Measurements from ENCODE around the gene PHLDB2.

The PHLDB2 gene

DNA sequence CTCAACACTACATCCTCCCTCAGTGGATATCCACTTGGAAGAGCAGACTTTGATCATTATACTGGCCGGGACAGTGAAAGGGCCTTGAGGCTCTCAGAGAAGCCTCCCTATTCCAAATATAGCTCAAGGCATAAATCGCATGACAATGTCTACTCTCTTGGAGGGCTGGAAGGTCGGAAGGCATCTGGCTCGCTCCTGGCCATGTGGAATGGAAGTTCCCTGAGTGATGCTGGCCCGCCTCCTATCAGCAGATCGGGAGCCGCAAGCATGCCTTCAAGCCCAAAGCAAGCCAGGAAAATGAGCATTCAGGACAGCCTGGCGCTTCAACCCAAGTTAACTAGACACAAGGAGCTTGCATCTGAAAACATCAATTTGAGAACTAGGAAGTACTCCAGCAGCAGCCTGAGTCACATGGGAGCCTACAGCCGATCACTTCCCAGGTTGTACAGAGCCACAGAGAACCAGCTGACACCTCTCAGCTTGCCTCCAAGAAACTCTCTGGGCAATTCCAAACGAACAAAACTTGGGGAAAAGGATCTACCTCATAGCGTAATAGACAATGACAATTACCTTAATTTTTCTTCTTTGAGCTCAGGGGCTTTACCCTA is 25.4 kb downstream of the PHLDB2 start:
- no peak for DNase-seq (ENCODE audit: low spot score)

DNA sequence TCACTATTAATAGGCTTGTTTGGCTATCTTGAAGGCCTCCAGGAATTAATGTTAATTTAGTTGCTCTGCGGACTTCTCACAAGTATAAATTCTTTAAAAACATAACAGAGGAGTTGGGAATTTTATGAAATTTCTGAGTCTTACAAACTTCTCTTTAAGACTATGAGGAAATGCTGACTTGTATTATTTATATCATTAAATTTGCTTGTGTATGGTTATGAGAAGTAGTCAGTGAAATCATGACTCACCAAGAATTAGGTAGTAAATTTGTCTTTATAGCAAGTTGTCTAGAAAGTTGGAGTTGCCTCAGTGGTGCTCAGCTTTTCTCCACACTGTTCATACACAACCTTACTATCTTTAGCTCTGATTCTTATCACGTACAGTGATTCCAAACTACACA is 26.5 kb downstream of the PHLDB2 start:
- DNase-seq (ENCODE audit: low spot score), result no peak

DNA sequence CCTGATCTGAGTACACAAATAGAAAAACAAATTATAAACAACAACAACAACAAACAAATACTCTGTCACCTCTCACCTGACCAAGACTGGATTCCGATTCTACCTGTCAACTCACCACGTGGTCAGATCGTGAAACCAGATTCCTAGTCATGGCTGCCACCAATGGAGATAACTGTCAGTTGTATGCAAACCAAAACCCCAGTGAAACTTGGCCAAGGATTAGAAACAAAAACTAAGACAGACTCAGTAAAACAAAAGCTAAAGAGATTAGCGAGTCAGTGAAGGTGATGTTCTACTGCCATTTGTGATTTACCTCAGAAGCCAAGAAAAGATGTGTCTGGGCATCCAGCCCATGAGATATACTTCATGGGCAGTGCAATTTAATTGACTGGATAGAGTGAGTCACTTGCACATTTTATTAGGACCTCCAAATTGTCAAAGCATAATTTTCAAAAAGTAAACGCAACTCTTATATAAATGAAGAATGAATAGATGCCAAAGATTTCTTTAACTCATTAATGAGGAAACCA is 31.1 kb downstream of the PHLDB2 start:
- DNase-seq (ENCODE audit: low spot score), result no peak

DNA sequence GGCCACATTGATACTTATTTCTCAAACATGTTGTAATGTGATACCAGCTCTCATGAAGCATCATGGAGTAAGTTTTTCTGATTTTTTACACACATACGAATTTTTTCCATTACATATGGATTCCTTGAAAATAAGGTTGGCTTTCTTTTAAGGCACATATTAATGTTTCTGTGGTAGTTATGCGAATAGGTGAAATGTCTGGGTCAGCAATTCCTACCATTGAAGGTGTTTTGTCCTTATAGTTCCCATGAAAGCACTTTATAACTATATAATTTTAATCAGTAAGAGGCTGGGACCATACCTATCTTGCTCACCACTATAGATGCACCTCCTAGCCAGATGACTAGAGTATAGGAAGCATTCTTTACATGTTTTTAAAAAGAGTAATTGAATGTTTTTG is 33.0 kb downstream of the PHLDB2 start:
- no peak for DNase-seq (ENCODE audit: low spot score)

DNA sequence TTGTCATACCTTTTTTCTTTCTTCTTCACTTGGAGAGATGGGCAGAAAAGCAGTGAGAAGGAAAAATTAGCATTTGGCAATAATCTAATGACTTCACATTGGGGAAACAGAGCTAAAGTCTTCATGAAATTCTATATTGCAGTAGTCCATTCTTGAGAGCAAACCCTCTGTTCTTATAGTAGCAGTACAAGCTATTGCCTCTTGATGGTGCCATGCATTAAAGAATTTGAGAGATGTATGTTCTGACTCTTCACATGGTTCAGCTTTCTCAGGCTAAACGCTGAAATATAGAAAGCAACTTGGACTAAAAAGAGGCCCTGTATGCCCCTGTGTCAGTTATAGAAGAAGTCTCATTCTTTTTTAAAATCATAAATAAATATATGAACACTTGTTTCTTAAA is 36.0 kb downstream of the PHLDB2 start:
- DNase-seq (ENCODE audit: low spot score), result peak; percentile 56

DNA sequence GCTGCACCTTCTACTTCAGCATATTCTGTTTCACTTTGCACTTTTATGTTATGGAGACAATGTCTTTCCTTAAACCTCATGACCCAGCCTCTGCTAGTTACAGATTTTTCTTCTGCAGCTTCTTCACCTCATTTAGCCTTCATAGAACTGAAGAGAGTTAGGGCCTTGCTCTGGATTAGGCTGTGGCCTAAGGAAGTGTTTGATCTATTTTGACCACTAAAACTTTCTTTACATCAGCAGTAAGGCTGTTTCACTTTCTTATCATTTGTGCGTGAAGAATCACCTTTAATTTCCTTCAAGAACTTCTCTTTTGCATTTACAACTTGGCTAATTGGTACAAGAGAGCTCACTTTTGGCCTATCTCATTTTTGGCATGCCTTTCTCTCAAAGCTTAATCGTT is 40.9 kb downstream of the PHLDB2 start:
- no peak for DNase-seq (ENCODE audit: low spot score)

DNA sequence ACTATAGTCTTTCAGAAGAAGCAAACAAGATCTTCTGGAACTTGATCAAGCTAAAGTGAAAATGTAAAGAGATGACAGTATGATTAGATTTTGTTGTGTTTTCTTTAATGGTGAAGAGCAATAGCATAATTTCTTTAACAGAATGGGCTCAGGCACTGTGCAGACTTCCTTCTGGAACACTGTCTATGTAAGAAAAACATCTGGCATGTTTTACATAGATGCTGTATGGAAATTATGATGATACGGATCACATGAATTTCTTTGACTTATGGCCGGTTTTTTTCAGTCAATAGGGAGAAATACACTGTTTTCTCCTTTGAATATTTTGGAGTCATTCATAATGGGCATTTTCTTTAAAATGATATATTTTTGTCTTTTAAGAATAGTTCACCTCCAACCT is 42.6 kb downstream of the PHLDB2 start:
- DNase-seq (ENCODE audit: low spot score), result no peak

DNA sequence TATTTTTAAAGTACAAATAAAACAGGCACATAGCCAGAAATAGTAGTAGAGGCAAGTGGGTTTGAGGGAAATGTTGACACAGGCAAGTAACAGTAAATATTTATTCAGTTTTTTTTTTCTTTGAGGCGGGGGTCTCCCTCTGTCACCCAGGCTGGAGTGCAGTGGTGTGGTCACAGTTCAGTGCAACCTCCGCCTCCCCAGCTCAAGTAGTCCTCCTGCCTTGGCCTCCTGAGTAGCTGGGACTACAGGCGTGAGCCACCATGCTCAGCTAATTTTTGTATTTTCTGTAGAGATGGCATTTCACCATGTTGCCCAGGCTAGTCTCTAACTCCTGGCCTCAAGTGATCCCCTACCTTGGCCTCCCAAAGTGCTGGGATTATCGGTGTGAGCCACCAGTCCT is 43.5 kb downstream of the PHLDB2 start:
- DNase-seq (ENCODE audit: low spot score), result no peak

DNA sequence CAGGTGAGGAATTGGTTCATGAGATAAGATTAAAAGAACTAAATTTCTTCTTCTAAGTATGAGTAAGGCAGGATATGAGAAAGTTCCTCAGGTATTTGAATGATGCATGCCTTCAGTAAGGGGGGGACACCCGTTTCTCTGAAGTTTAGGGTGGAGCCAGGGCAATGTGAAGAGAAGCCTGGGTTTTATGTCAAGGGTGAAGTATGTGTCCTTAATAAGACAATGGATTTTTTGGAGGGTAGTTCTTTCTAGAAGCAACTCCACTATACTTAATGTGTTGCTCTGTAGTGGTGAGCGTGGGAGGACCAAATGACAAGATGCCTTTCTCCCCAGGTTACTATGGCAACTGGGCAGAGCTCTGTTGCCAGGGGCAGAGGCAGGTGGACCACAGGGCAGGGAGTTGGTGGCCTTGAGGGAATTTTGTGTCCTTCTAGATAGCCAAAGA is 44.0 kb downstream of the PHLDB2 start:
- peak; percentile 78 for DNase-seq (ENCODE audit: low spot score)

DNA sequence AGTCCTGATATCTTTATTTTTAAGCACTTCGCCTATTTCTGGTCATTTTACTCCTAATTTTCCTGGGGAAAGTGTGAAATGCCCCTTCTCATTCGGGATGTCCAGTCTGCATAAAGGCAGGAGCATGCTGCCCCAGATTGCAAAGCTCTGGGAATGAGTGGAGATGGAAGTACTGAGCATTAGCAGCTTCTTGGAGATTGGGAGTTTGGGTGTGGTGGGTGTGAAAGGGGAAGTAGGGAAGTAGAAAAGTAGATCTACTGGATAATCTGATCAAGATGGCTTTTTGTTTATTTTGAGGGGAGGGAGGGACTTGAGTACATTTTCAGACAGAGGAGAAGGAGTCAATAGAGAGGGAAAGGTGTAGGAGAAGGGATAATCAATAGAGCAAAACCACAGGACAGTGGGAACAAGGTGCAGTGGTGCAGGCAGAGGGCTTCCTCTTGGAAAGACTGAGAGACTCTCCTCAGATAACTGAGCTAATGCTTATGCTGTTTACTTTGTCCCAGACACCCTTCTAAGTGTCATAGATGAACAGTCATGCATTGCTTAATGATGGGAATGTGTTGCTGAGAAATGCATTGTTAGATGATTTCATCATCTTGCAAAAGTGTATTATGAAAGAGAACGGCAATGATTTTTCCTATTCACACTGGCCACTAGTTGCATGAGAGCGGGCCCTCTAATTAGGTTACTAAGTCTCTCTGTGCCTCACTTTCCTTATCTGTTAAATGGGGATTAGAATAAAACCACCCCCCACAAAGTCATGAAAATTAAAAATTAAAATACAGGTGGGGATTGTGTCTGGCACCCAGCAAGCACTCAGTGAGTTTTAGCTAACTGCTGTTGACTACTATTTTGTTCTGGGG is 45.5 kb downstream of the PHLDB2 start:
- DNase-seq (ENCODE audit: low spot score), result peak; percentile 77

DNA sequence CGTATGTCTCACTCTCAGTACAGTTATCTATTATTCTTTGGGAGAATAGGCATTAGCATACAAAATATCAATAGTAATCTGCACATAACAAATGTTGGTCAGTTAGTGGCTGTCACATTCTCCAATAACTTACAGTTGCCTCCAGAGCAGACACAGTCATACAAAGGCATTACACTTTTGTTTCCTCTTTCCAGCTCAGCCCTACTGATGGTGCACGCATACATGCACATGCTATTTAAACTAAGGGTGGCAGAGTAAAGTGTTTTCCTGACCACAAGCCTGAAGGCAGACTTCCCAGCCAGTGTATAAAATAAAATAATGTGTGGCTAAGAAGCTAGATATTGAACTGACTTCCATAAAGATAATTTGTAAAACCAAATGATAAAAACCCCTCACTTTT is 47.6 kb downstream of the PHLDB2 start:
- no peak for DNase-seq (ENCODE audit: low spot score)

DNA sequence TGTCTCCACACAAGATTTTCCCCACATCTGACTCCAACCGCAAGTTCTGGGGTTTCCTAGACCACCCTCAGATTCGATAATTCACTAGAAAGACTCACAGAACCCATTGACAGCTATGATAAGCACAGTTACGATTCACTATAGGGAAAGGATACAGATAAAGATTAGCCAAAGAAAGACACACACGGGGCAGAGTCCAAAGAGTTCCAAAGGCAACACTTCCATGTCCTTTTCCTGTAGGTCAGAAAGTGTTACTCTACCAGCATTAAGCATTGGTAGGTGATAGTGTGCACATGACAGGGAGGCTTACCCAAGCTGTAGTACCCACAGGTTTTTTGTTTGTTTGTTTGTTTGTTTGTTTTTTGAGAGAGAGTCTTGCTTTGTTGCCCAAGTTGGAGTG is 48.1 kb downstream of the PHLDB2 start:
- DNase-seq (ENCODE audit: low spot score), result no peak

DNA sequence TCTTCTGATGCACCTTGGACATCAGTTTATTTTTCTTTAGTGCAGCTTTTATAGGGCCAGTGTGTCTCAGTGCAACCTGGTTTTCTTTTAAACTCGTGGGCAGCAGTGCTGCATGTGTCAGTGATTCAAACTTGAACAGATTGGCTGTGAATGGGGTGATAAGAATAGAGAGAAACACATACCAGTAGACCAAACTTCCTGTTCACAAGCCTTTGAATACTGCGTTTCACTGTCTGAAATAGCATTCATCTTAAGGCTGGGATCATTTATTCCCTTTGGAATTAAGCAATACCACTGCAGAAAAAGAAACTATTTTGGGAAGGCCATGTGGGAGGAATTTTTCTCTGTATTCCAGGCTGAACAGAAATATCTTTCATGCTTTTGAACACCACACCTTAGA is 51.7 kb downstream of the PHLDB2 start:
- DNase-seq (ENCODE audit: low spot score), result no peak

DNA sequence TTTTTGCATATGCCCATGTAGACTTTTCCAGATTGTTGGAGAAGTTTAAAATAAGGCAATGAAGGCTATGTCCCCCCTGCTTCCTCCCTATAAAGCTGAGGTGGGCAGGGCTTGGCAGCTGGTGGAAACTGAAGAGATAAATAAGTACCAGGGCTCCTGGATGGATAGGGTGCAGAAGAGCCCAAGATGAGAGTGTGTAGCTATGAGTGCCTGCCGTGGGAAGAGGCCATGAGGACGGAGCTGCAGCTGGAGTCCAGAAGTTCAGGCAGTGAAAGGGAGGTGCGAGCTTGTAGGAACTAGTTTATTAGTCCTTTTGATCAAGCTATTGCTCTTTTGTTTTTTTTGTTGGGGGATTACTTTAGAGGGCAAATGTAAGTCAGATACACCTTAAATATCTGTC is 52.4 kb downstream of the PHLDB2 start:
- DNase-seq (ENCODE audit: low spot score), result no peak

DNA sequence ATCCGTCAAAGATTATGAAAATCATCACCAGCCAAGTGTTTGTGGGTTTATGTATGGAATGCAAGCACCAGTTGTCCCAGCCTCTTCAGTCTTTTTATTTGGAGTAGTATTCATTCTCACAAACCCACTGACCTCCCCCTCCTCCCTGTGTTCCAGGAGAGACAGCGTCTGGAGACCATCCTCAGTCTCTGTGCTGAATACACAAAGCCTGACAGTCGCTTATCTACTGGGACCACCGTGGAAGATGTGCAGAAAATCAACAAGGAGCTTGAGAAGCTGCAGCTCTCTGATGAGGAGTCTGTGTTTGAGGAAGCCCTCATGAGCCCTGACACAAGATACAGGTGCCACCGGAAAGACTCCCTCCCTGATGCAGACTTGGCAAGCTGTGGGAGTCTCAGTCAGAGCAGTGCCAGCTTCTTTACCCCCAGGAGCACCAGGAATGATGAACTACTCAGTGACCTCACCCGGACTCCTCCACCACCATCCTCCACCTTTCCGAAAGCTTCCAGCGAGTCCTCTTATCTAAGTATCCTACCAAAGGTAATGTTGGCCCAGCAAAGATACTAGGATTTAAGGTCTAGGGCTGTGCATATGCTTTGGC is 54.2 kb downstream of the PHLDB2 start:
- DNase-seq (ENCODE audit: low spot score), result no peak

DNA sequence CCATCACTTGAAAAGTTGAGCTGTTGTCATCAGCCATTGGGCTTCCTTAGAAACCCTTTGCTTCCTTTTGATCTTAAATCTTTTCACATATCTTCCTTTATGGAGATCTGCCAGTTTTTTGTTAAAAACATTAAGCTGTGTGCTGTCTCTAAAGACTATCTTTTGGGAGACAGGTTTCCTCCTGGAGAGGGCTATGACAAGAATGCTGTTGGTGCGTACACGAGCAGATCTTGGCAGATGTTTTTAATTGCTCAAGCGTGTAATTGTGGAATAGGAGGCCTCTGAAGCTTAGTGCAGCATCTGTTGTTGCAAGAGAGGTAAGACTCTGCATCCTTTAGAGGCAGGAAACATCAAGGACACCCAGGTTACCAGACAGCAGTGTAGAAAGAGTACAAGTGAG is 56.8 kb downstream of the PHLDB2 start:
- no peak for DNase-seq (ENCODE audit: low spot score)

DNA sequence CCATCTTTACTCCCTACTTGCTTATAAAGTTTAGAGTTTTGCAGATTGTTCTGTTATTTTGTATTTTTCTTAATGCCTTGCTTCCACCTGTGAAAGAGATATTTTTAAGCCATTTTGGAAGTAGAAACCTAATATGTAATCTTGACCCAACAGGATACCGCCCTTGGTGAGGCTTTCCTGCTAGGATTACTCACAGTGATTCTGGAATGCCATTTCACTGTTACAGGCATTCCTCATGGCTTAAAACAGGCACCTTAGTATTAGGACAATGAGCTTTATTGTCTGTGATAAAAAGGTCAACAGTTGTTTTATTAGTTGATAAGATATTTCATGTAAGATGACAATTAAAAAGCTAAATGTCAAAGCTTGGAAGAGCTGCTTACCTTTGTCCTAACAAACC is 58.2 kb downstream of the PHLDB2 start:
- DNase-seq (ENCODE audit: low spot score), result peak; percentile 81

DNA sequence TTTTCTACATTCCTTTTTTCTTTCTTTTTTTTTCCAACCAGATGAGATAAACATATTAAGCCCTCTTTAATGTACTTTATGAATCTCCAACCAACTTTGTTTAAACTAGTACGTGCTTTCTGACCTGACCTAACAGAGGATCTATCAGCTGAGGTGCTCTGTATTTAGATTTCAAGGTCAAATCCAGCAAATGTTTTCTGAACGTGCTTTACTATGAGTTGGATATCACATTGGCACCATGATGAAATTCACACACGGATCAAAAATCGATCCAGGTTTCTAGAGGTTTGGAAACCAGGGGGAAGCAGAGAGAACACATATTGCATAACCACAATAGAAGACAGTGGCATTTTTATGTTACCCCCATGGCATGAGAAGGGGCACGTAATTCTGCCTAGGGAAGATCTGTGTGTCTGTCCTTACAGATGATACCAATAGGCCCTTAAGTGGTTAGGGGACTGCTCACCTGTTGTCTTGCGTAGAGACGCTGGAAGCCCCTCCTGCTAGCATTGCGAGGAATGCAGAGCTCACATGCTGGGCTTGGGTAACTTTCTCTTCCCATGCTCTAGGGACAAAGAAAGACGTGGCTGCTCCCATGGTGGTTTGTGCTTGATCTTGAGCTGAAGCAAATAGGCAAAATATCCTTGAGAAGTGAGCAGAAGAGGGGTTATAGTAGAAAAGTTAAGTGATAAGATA is 60.5 kb downstream of the PHLDB2 start:
- DNase-seq (ENCODE audit: low spot score), result no peak

DNA sequence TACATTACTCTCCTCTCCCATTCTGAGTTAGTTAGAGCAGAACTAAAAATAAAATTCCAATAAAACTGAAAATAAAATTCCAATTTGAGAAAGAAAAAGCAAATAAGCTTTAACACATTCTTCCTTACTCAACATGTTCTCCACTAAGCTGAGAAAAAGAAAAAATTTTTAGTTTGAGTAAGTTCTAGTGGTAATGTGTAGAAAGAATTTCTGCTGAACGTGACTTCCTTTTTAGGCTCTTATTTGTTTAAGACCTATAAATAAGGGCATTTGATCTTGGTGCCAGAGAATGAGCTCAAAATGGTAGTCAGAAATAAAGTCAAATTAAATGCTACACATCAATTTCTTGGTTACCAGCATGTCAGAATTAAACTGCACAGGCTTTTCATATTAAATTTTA is 62.1 kb downstream of the PHLDB2 start:
- DNase-seq (ENCODE audit: low spot score), result no peak

DNA sequence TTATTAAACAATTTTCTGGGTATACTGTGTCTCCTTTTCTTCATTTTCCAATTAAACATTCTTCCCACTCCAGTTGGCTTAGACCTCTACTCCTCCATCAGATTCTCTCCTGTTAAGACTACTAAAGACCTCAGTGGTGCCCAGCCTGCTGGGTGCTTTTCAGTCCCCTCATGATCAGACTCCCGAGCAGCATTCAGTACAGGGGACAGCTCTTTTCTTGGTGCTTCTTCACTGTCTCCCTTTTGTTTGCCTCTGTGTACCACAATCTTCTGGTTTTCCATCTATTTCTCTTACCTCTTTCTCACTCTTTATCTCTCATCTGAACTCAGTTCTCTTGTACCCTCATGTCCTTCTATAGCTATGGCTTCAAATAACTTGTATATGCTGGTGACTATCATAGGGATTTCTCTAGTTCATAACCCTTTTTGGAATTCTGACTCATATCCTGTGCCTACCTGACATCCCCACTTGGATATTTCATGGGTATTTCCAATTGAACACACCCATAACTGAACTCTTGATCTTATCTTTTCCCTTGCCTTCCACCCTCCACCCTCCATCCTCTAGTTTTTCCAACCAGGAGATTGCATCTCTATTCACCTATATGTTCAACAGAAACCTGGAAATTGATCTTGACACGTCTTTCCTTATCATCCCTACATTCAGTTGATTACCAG is 64.2 kb downstream of the PHLDB2 start:
- DNase-seq (ENCODE audit: low spot score), result peak; percentile 79

DNA sequence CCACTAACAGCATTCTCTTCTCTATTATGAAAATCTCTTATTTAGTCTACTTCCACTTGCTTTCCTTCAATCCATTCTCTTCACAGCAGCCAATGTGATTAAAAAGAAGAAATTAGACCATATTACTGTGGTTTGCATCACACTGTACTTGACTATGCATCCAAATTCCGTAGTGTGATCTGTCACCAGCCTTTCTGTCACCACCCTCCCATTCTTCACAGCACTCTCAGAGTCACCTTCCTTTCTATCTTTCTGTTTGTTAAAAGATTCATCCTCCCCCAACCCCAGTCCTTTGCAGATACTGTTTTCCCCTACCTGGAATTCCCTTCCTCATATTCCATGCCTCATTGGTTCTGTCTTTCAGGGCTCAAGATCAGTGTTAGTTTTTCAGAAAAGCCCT is 64.7 kb downstream of the PHLDB2 start:
- peak; percentile 46 for DNase-seq (ENCODE audit: low spot score)

DNA sequence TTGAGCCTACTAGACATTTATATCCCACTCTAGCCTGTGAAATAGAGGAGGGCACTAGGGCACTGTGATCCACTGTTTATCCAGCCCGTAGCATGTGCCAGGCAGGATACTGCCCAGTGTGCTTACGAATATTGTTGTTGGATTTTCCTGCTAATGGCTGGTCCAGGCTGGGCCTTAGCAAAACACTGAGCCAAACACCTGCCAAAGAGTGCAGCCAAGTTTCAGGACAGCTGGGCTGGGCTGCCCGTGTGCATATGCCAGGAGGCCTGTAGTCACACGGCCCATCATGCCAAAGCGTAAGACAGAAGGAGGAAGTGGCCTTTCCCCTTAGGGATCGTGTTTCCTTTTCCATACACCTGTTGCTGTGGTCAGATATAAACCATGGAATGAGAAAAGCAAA is 65.2 kb downstream of the PHLDB2 start:
- DNase-seq (ENCODE audit: low spot score), result no peak
